Measurements from ENCODE around the gene NAXE. TPM values are rescaled to one million over a fixed set of nuclear protein-coding genes. Genes with fewer than 3 reads are reported as not detected.

NAXE gene
- total and polyA plus RNA-seq, 2 of the 13 experiments (the other 11 are each of a cell fraction or from before 2014, with no cell fraction given), result 39.4 to 59.4 TPM

- TF ChIP-seq, protein P1, sequence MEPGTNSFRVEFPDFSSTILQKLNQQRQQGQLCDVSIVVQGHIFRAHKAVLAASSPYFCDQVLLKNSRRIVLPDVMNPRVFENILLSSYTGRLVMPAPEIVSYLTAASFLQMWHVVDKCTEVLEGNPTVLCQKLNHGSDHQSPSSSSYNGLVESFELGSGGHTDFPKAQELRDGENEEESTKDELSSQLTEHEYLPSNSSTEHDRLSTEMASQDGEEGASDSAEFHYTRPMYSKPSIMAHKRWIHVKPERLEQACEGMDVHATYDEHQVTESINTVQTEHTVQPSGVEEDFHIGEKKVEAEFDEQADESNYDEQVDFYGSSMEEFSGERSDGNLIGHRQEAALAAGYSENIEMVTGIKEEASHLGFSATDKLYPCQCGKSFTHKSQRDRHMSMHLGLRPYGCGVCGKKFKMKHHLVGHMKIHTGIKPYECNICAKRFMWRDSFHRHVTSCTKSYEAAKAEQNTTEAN (CRISPR knock-in tag; conservative IDR thresholded peaks at IDR 0.05), result no peak
- no peak for TF ChIP-seq HHEX (CRISPR knock-in tag; IDR thresholded peaks at IDR 0.05)
- TF ChIP-seq ZNF432 (CRISPR knock-in tag; IDR thresholded peaks at IDR 0.05; ENCODE audit: borderline replicate concordance), result no peak
- TF ChIP-seq, protein P2, sequence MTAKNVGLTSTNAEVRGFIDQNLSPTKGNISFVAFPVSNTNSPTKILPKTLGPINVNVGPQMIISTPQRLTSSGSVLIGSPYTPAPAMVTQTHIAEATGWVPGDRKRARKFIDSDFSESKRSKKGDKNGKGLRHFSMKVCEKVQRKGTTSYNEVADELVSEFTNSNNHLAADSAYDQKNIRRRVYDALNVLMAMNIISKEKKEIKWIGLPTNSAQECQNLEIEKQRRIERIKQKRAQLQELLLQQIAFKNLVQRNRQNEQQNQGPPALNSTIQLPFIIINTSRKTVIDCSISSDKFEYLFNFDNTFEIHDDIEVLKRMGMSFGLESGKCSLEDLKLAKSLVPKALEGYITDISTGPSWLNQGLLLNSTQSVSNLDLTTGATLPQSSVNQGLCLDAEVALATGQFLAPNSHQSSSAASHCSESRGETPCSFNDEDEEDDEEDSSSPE (CRISPR knock-in tag; IDR thresholded peaks at IDR 0.05), result no peak
- TF ChIP-seq CERS6 (CRISPR knock-in tag; IDR thresholded peaks at IDR 0.05), result no peak
- no peak for TF ChIP-seq RAD51 (IDR thresholded peaks at IDR 0.05; ENCODE audit: borderline replicate concordance)
- TF ChIP-seq ZNF253 (CRISPR knock-in tag; IDR thresholded peaks at IDR 0.05; ENCODE audit: borderline replicate concordance), result peak; percentile 66; the same call in 1 of the 2 replicates
- no peak; the same call in 1 of the 2 replicates for TF ChIP-seq GATAD2A (CRISPR knock-in tag; IDR thresholded peaks at IDR 0.05)
- TF ChIP-seq, protein P3, sequence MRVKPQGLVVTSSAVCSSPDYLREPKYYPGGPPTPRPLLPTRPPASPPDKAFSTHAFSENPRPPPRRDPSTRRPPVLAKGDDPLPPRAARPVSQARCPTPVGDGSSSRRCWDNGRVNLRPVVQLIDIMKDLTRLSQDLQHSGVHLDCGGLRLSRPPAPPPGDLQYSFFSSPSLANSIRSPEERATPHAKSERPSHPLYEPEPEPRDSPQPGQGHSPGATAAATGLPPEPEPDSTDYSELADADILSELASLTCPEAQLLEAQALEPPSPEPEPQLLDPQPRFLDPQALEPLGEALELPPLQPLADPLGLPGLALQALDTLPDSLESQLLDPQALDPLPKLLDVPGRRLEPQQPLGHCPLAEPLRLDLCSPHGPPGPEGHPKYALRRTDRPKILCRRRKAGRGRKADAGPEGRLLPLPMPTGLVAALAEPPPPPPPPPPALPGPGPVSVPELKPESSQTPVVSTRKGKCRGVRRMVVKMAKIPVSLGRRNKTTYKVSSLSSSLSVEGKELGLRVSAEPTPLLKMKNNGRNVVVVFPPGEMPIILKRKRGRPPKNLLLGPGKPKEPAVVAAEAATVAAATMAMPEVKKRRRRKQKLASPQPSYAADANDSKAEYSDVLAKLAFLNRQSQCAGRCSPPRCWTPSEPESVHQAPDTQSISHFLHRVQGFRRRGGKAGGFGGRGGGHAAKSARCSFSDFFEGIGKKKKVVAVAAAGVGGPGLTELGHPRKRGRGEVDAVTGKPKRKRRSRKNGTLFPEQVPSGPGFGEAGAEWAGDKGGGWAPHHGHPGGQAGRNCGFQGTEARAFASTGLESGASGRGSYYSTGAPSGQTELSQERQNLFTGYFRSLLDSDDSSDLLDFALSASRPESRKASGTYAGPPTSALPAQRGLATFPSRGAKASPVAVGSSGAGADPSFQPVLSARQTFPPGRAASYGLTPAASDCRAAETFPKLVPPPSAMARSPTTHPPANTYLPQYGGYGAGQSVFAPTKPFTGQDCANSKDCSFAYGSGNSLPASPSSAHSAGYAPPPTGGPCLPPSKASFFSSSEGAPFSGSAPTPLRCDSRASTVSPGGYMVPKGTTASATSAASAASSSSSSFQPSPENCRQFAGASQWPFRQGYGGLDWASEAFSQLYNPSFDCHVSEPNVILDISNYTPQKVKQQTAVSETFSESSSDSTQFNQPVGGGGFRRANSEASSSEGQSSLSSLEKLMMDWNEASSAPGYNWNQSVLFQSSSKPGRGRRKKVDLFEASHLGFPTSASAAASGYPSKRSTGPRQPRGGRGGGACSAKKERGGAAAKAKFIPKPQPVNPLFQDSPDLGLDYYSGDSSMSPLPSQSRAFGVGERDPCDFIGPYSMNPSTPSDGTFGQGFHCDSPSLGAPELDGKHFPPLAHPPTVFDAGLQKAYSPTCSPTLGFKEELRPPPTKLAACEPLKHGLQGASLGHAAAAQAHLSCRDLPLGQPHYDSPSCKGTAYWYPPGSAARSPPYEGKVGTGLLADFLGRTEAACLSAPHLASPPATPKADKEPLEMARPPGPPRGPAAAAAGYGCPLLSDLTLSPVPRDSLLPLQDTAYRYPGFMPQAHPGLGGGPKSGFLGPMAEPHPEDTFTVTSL (CRISPR knock-in tag; IDR thresholded peaks at IDR 0.05; ENCODE audit: borderline replicate concordance), result 0 out of 2 replicates have a peak, but pooled peaks have one; percentile 27
- TF ChIP-seq STAT6 (CRISPR knock-in tag; IDR thresholded peaks at IDR 0.05; ENCODE audit: borderline replicate concordance), result no peak
- TF ChIP-seq ZMAT3 (CRISPR knock-in tag; conservative IDR thresholded peaks at IDR 0.05), result no peak
- TF ChIP-seq JARID2 (CRISPR knock-in tag; IDR thresholded peaks at IDR 0.05; ENCODE audit: insufficient replicate concordance), result no peak
- TF ChIP-seq, protein P4, sequence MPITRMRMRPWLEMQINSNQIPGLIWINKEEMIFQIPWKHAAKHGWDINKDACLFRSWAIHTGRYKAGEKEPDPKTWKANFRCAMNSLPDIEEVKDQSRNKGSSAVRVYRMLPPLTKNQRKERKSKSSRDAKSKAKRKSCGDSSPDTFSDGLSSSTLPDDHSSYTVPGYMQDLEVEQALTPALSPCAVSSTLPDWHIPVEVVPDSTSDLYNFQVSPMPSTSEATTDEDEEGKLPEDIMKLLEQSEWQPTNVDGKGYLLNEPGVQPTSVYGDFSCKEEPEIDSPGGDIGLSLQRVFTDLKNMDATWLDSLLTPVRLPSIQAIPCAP (CRISPR knock-in tag; IDR thresholded peaks at IDR 0.05; ENCODE audit: low read depth), result no peak
- TF ChIP-seq PHF8 (CRISPR knock-in tag; IDR thresholded peaks at IDR 0.05), result peak; percentile 96
- peak; percentile 99 for TF ChIP-seq KDM2A (CRISPR knock-in tag; IDR thresholded peaks at IDR 0.05; ENCODE audit: borderline replicate concordance, low read depth)
- TF ChIP-seq MAFG (CRISPR knock-in tag; IDR thresholded peaks at IDR 0.05), result no peak
Observed at GRCh38 chr1:156591432-156592157, at the start of gene NAXE (continued).

All from HepG2 (cell line).